Ovary (tissue), 9 donors: Measurements from ENCODE around the gene YJEFN3. TPM values are rescaled to one million over a fixed set of nuclear protein-coding genes. Genes with fewer than 3 reads are reported as not detected.

Source experiments
- DNase-seq, 5 donors: peaks; one replicate each; pipeline ENCODE4 v3.0.0-alpha.2; 2019 to 2020
- H3K27ac ChIP-seq, 2 donors: fragments of 200-600 bp; one replicate each; pipeline versions ENCODE4 v1.5.1 to v1.8.0; 2019 to 2022
- H3K27me3 ChIP-seq: fragments of 200-600 bp; one replicate; pipeline ENCODE4 v1.8.0; 2022
- H3K36me3 ChIP-seq: fragments of 200-600 bp; sonication (generic); one replicate; pipeline ENCODE4 v1.5.1; 2019
- H3K4me1 ChIP-seq: one replicate; pipeline ENCODE4 v1.8.1; 2013; ENCODE audit warnings: mild to moderate bottlenecking, moderate library complexity; ENCODE audit not compliant: insufficient read depth
- H3K4me3 ChIP-seq: fragments of 200-600 bp; sonication (generic); one replicate; pipeline ENCODE4 v1.5.1; 2017
- H3K9me3 ChIP-seq, 2 donors: fragments of 200-600 bp in 1 of 2; sonication (generic) in 1 of 2; one replicate each; pipeline versions ENCODE4 v1.5.1 to v1.8.1; 2013 to 2019; ENCODE audit warnings: mild to moderate bottlenecking in 1 of 2, moderate library complexity in 1 of 2
- EP300 ChIP-seq: sonication (generic); formaldehyde crosslinking; IDR thresholded peaks from one replicate; pipeline ENCODE4 v1.6.1; 2017; ENCODE audit warnings: antibody characterized with exemption
- POLR2A ChIP-seq: fragments of 450-650 bp; IDR thresholded peaks from one replicate; pipeline ENCODE4 v1.6.1; 2017; ENCODE audit warnings: antibody characterized with exemption, mild to moderate bottlenecking, moderate library complexity
- WGBS, 3 donors: extraction: QIAGEN DNeasy Blood & Tissue Kit in 1 of 3; methylation state at CpG; one replicate each; pipeline versions ENCODE4 v1.1.5 to v1.1.7; 2013 to 2017; 5-methylcytosine and 5-hydroxymethylcytosine counted together
- intact Hi-C, 4 donors: fragments of 100-400 bp; cut with DNase I; formaldehyde crosslinking; loops; one replicate each; pipeline versions ENCODE4 v1.11.0 to v1.15.1; 2022 to 2023
- polyA plus RNA-seq, 2 donors: library from polyadenylated mRNA; stranded (reverse); fragments of 200-250 nt in 1 of 2; fragments of 350-450 nt in 1 of 2; fragmentation: Illumina TruSeq in 1 of 2; extraction: RNeasy Lipid Tissue Mini Kit (QIAGEN cat#74804) in 1 of 2; gene quantifications; one replicate each; pipeline ENCODE4 v1.2.3, GENCODE V29; 2013 to 2014
- total RNA-seq, 7 donors: library from RNA; depleted of rRNA in 2 of 7; stranded (reverse); fragments of >200 nt in 2 of 7; fragmentation: NEBNext Ultra II Directional in 3 of 7; extraction: Animal tissue kit (Norgen Biotek cat#: 25700) in 3 of 7; gene quantifications; one replicate each; pipeline versions ENCODE4 v1.1.0 to v1.2.4, GENCODE V29; 2016 to 2023
- TF ChIP-seq, protein P1 (sequence below), 3 donors: fragments of 450-650 bp in 2 of 3; fragments of 200-600 bp in 1 of 3; IDR thresholded peaks; one replicate each; pipeline versions ENCODE4 v1.5.1 to v1.8.0; 2016 to 2022; ENCODE audit warnings: antibody characterized with exemption in 3 of 3, mild to moderate bottlenecking in 1 of 3
- donor health status: DM: no; HTN: no; CAD: no; lungs with moderate emphysema.
- donor health status: DM: no; HTN: no; CAD: no.
- donor health status: Bipolar disorder and iron deficiency.
- donor health status: DM: yes; HTN: yes; CAD: no.
- donor health status: DM: no; HTN: no; CAD: no.
- donor health status: DM: yes; HTN: yes; CAD: no.

Gene YJEFN3
- total and polyA plus RNA-seq, 9 donors = 2.0 to 5.0 (median 2.9) TPM

GRCh38 chr19:19554074-19555023, 25.6 kb downstream of the YJEFN3 start:
- DNase-seq = no peak
- 66% methylated on average over 34 of the region's 34 CpGs for WGBS, 3 donors
- intact Hi-C loops = no loop called here

DNA sequence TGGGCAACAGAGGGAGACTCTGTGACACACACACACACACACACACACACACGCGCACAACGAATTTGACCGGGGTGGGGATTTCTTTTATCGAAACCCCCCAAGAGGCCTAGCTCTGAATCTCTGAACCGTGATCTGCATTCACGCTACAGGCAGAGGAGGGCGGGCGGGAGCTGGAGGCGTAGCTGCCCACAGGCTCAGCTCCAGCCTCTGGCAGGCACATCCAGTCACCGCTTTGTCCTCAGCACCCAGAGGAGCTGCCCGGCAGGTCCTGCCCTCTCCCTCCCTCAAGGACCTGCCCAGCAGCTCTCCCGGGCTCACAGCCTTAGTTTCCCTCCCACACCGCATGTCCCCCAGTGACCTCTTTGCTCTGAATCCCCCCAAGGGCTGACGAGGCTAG, 29.3 kb downstream of the YJEFN3 start:
- WGBS, 3 donors = 78 to 88% (median 83%) methylated on average over 15 of the region's 15 CpGs
- intact Hi-C loops = no loop called here
- Histone ChIP-seq H3K4me3 (no peak overlapping the region), H3K36me3 (no peaks in the 10 kb centered on the region), H3K27me3 (no peaks in the 10 kb centered on the region), H3K4me1 (no peaks in the 10 kb centered on the region), H3K27ac (no peak overlapping the region), H3K9me3 (no peaks in the 10 kb centered on the region)
- DNase-seq = no peak
- no peak for TF ChIP-seq EP300
- TF ChIP-seq POLR2A = no peak
- TF ChIP-seq, protein P1, sequence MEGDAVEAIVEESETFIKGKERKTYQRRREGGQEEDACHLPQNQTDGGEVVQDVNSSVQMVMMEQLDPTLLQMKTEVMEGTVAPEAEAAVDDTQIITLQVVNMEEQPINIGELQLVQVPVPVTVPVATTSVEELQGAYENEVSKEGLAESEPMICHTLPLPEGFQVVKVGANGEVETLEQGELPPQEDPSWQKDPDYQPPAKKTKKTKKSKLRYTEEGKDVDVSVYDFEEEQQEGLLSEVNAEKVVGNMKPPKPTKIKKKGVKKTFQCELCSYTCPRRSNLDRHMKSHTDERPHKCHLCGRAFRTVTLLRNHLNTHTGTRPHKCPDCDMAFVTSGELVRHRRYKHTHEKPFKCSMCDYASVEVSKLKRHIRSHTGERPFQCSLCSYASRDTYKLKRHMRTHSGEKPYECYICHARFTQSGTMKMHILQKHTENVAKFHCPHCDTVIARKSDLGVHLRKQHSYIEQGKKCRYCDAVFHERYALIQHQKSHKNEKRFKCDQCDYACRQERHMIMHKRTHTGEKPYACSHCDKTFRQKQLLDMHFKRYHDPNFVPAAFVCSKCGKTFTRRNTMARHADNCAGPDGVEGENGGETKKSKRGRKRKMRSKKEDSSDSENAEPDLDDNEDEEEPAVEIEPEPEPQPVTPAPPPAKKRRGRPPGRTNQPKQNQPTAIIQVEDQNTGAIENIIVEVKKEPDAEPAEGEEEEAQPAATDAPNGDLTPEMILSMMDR (IDR thresholded peaks at IDR 0.05) = no peak

More at GRCh38 chr19:19554074-19555023, 25.6 kb downstream of the YJEFN3 start:
- no peaks in the 10 kb centered on the region for H3K36me3 ChIP-seq
- no peaks in the 10 kb centered on the region for H3K4me1 ChIP-seq
- TF ChIP-seq EP300 = no peak
- TF ChIP-seq, protein P1 (IDR thresholded peaks at IDR 0.05) = peak in 2 of 3 donors; percentile 15 to 26
- H3K4me3 ChIP-seq = no peak overlapping the region
- no peaks in the 10 kb centered on the region for H3K9me3 ChIP-seq
- H3K27ac ChIP-seq = no peak overlapping the region
- H3K27me3 ChIP-seq = no peaks in the 10 kb centered on the region

DNA sequence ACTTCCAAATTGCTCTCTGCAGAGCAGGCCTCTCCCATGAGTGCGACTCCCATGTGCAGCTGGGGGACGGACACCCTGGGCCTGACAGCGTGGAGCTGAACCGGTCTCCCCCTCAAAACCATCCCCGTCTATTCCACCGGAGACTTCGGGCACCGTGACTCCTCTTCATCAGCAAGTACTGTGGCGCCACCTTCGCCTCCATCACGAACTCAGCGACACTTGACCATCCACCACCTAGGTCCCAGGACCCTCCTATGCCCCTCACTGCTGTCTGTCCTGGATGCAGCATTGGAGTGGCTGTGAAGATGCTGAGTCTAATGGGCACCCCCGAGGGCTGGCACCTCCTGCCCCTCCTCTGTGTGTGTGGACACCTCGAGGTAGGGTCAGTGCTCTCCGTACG, 29.9 kb downstream of the YJEFN3 start:
- no peaks in the 10 kb centered on the region for H3K27me3 ChIP-seq
- H3K9me3 ChIP-seq = no peaks in the 10 kb centered on the region
- WGBS, 3 donors = 91 to 92% (median 91%) methylated on average over 16 of the region's 16 CpGs
- DNase-seq = no peak
- no peak overlapping the region for H3K27ac ChIP-seq
- intact Hi-C loops = no loop called here
- no peak overlapping the region for H3K4me3 ChIP-seq
- H3K4me1 ChIP-seq = no peaks in the 10 kb centered on the region
- H3K36me3 ChIP-seq = no peaks in the 10 kb centered on the region
- TF ChIP-seq POLR2A (no peak), EP300 (no peak)
- TF ChIP-seq, protein P1 (IDR thresholded peaks at IDR 0.05) = no peak

DNA sequence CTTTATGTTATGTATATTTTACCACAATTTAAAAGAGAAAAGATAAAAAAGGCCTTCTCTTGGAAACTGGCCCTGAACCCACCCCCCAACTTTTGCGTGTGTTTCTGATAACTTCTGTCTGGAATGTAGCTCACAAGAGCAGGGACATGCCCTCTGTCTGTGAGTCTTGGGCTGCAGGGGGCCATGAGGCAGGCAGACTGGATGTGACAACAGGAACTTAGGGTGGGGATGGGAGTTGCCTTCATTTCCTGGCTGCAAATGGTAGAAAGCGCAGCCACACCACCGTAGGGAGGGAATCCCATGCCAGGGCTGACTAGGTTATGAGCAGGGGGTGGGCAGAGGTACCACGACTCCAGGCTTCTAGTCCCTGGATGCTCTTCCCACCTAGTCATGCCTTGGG, 31.2 kb downstream of the YJEFN3 start:
- H3K4me1 ChIP-seq = no peaks in the 10 kb centered on the region
- TF ChIP-seq POLR2A (no peak), EP300 (no peak)
- TF ChIP-seq, protein P1 (IDR thresholded peaks at IDR 0.05) = no peak
- no peak overlapping the region for H3K27ac ChIP-seq
- H3K36me3 ChIP-seq = no peaks in the 10 kb centered on the region
- 53 to 71% (median 63%) methylated on average over 4 of the region's 4 CpGs for WGBS, 3 donors
- no peak overlapping the region for H3K4me3 ChIP-seq
- H3K9me3 ChIP-seq = no peaks in the 10 kb centered on the region
- intact Hi-C loops = no loop called here
- no peaks in the 10 kb centered on the region for H3K27me3 ChIP-seq
- DNase-seq = no peak
